COLO829 (cell line): ENCODE data around the gene NKX6-2.
"Not testable (repeated sequence)": the region's sequence is repeated elsewhere in the genome, so short reads cannot be mapped to it uniquely, and the experiment has no call there.

ENCODE experiments used
- DNase-seq: peaks from one replicate; pipeline ENCODE4 v3.0.0; 2012; ENCODE audit warnings: low spot score

The NKX6-2 gene

GRCh38 chr10:132797986-132798385, 12.0 kb upstream of the NKX6-2 start:
- DNase-seq: not testable (repeated sequence)

DNA sequence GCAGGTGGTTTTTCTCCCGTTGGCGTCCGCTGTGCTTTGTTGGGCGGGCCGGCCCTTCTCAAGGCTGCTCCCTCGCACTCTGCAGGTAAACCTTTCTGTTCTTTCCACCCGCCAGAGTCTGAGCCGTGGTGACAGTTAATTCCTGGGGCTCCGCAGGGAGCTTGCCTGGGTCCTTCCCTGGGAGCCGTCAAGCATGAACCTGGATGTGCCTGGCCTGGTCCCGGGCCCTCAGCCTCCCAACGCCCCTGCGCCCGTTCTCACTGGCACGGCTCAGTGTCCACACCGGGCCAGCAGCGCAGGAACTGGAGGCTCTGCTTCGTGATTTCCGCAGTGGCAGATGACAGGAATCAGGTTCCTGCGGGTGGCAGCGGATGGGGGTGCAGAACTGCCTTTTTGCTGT, 10.9 kb upstream of the NKX6-2 start:
- DNase-seq: no peak

- no peak for DNase-seq
Measured at GRCh38 chr10:132793871-132794849, 8.2 kb upstream of the NKX6-2 start.

DNA sequence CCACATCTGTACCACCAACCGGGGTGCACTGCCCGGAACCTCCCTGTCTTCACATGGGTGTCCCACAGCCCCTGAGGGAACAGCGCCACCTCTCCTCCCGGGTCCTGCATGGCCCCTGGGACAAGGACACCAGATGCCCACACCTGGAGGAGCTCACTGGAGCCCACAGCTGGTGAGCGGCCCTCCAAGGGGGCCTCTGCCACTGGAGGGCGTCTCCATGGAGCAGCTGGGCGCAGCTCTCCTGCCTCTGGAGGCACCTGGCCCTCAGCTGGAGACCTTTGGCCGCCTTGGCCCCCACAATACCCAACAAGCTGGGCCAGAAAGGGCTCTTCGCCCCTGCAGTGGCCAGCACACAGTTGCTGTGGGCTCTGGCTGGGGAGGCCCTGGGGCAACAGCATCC, 7.3 kb upstream of the NKX6-2 start:
- no peak for DNase-seq

GRCh38 chr10:132792796-132793195, 6.8 kb upstream of the NKX6-2 start:
- no peak for DNase-seq

- DNase-seq: not testable (repeated sequence)
Measured at GRCh38 chr10:132792099-132792498, 6.2 kb upstream of the NKX6-2 start.

DNA sequence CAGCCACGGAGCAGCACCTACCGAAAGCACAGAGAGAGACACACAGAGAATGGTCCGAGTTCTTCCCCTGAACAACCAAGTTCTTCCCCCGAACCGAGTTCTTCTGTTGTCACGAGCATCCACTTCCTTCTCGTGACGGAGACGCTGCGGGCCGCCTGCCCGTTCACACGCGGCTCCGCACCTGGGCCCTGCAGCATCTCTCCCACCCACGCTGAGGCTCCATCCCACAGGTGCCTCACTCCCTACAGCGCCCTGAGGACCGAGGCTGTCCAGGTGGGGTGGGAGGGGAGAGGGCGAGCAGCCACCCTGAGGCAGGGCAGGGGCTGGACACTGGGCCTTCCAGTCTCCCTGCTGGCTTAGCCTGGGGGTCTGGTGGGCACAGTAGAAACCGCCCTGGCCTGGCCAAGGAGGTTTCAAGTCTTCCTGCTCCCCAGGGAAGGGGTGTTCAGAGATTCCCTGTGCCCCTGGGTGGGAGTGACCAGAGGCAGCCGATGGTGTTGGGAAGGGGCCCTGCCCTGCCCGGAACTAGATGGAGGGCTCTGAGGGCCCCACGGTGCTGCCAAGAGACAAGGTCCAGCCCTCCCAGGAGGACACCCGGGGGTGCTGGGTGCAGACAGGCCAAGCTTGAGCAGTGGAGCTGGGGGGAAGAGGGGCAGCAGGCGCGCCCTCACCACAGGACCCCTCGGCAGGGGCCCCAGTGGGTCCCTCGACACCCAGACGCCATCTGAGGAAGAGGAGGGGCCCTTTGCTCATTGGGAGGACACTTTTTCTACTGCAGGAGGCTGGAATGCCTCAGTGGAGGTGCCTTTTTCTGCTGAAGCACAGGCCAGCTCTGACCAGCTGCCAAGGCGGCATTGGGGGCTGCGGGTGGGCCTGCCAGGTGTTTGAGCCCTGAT, 5.2 kb upstream of the NKX6-2 start:
- DNase-seq: no peak

GRCh38 chr10:132790470-132790869, 4.5 kb upstream of the NKX6-2 start:
- no peak for DNase-seq

GRCh38 chr10:132789659-132790148, 3.8 kb upstream of the NKX6-2 start:
- no peak for DNase-seq

GRCh38 chr10:132788831-132789219, 2.9 kb upstream of the NKX6-2 start:
- no peak for DNase-seq

GRCh38 chr10:132788180-132788830, 2.4 kb upstream of the NKX6-2 start:
- no peak for DNase-seq

DNA sequence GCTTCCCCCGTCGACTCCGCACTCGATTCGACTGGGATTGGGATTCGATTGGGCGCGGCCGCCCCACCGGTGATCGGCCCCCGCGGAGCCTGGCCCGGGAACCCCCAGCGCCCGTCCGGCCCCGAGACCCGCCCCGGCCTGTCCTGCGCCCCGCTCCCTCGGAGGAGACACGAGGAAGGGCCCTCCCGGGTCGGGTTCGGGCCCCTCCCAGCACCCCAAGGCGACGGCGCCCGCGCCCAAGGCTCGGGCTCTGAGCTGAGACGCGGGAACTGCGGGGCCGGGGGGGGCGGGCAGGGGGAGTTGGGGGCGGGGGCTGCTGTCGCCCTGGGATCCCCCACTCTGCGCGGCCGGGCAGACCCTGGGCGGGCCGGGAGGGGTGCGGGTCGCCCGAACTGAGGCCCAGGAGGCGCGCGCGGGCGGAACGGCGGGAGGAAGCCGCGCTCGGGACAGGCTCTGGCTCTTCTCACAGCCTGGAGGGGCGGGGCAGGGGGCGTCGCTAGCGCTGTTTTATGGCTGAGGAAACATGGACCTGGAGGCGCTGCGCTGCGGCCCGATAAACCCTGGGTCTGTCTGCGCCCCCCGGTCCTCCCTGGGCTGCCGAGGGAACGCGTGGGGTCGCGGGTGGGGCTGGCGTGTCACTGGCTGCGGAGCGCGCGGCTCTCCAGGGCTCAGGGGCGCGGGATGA, 1.7 kb upstream of the NKX6-2 start:
- DNase-seq: no peak

DNA sequence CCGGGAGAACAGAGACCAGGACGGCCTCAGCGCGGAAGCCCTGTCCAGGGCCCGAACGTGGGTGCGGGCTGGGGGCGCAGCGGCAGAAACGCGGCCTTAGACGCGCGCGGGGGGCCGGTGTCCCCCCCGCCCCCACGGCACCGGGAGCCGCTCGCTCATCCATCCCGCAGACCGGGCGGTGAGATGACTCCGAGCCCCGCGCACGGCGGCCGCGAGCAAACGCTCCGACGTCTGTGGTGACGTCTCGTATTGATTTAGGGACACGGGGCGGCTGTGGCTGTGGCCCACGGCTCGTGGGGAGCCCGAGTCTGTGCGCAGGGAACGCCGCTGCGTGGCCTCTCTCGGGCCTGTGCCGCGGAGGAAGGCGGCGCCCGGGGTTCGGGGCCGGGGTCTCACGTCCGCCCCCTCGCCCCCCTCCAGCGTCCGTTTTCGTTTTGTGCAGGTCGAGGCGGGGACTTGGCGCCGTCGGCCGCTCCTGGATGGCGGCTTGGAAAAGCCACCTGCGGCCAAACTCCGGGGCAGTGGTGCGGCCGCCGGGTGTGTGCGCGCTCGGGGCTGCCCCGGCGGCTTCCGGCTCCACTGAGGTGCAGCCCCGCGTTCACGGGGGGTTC, 1.0 kb upstream of the NKX6-2 start:
- no peak for DNase-seq

- DNase-seq: no peak
Measured at GRCh38 chr10:132786476-132786883, 533 bp upstream of the NKX6-2 start.

- no peak for DNase-seq
Measured at GRCh38 chr10:132784866-132785722, 853 bp downstream of the NKX6-2 start.

DNA sequence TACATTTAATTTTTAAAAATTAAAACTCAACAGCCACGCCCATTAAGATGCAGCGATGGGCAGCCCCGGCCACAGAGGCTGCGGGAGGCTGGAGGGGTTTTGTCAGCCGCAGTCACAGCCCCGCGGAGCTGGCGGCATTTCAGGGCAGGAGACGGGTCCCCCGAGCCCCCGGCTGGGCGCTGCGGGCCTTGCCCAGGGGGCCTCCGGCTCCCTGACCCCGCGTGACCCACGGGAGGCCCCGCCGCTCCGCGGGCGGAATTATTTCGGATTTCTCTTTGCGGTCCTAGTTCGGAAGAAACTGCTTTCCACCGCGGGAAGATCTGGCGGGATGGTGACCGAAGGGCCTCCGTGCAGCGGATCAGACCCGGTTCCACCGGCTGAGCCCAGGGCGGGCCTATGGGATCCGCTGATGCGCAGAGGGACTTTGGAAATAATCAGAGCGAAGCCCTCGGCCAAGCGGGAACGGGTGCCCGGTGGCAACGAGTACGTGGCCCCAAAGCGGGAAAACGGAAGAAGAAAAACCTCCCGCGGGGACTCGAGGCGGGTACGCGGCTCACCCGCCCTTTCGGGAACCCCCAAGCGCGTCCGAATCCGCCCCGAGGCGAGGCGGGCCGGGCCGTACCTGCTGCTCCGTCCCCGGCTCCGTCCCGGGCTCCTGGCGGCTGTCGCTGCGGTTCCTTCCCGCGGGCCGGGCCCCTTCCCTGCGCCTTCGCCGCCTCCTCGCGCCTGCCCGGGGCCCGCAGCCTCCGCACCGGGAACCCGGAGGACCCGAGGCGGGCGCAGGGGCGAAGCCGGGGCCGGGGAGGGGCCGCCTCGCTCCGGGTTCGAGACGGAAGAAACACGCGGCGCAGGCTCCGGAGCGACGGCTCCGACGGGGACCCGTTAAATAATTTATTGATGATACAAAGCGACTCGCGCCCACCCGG, 1.7 kb downstream of the NKX6-2 start:
- no peak for DNase-seq

GRCh38 chr10:132783165-132783939, 2.6 kb downstream of the NKX6-2 start:
- no peak for DNase-seq

DNA sequence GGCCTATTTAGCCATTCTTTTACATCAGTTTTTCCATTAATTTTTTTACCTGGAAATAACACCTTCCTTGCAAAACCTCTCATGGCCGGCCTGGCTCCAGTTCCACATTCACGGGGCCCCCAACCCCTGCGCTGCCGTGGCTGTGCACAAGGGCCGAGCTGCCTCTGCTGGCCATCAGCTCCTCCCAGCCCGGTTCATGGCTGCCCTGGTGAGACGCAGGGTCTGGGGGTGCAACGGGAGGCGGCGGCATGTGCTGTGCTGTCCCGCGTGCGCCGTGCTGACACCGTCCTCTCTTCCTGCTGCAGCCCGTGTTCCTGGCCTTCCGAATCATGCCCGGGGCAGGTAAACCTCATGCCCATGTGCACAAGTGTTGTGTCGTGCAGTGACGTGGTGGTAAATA, 4.4 kb downstream of the NKX6-2 start:
- DNase-seq: no peak
